Astrocyte (in vitro differentiated cells and primary cell): ENCODE measurements around the gene POLR3B.

Source experiments
- CTCF ChIP-seq: IDR thresholded peaks from 2 replicates; pipeline ENCODE4 v1.5.1; 2011; ENCODE audit warnings: low read depth, mild to moderate bottlenecking, inconsistent platforms, low read length, moderate library complexity; ENCODE audit not compliant: insufficient read depth
- EZH2 ChIP-seq: IDR thresholded peaks from 2 replicates; pipeline ENCODE4 v1.6.1; 2012; ENCODE audit warnings: mild to moderate bottlenecking, low read length, inconsistent platforms; ENCODE audit not compliant: insufficient read depth

GRCh38 chr12:106344131-106344530 is 13.4 kb upstream of the POLR3B start:
- TF ChIP-seq CTCF = no peak
- no peak for TF ChIP-seq EZH2
